Keratinocyte (primary cell): ENCODE measurements around the gene HSD17B2. TPM values are rescaled to one million over a fixed set of nuclear protein-coding genes. Genes with fewer than 3 reads are reported as not detected.

ENCODE experiments used
- DNase-seq: peaks from one replicate; pipeline ENCODE4 v3.0.0-alpha.2; 2011; ENCODE audit warnings: low read depth, missing footprints, low spot score
- FAIRE-seq: peaks from 2 replicates; lab custom pipeline; 2011; peaks lifted over from hg19 to GRCh38; lab: Jason Lieb, UNC
- H2AFZ ChIP-seq: 2 replicates; pipeline ENCODE4 v1.6.0; 2012; ENCODE audit warnings: low read length, control low read depth, inconsistent platforms; ENCODE audit not compliant: control insufficient read depth
- H3K27ac ChIP-seq: 2 replicates; pipeline ENCODE4 v1.5.1; 2011; ENCODE audit warnings: low read length; ENCODE audit not compliant: control insufficient read depth, insufficient read depth
- H3K27me3 ChIP-seq: 3 replicates; pipeline ENCODE4 v1.6.0; 2011; ENCODE audit warnings: low read length; ENCODE audit not compliant: control insufficient read depth, insufficient read depth; ENCODE audit errors: extremely low read depth
- H3K36me3 ChIP-seq, 2 experiments: 2 replicates in 1 of 2; 3 replicates in 1 of 2; pipeline ENCODE4 v1.5.1; 2011; ENCODE audit warnings: low read length in 2 of 2, mild to moderate bottlenecking in 1 of 2; ENCODE audit not compliant: control insufficient read depth in 2 of 2, insufficient read depth in 2 of 2; ENCODE audit errors: extremely low read depth in 1 of 2
- H3K4me1 ChIP-seq: 3 replicates; pipeline ENCODE4 v1.5.1; 2011; ENCODE audit warnings: low read length; ENCODE audit not compliant: control insufficient read depth, insufficient read depth; ENCODE audit errors: extremely low read depth
- H3K4me2 ChIP-seq: 3 replicates; pipeline ENCODE4 v1.6.0; 2011; ENCODE audit warnings: low read depth, low read length; ENCODE audit not compliant: control insufficient read depth, insufficient read depth; ENCODE audit errors: extremely low read depth
- H3K4me3 ChIP-seq, 3 experiments: fragments of 200-600 bp in 1 of 3; sonication (generic) in 1 of 3; 2 replicates in 2 of 3; 3 replicates in 1 of 3; pipeline ENCODE4 v1.5.1; 2011 to 2016; ENCODE audit warnings: low read length in 3 of 3, mild to moderate bottlenecking in 3 of 3, control low read depth in 2 of 3, inconsistent platforms in 1 of 3, low read depth in 1 of 3, mixed read lengths in 1 of 3, mixed run types in 1 of 3, moderate library complexity in 1 of 3; ENCODE audit not compliant: control insufficient read depth in 2 of 3, insufficient read depth in 2 of 3; ENCODE audit errors: extremely low read depth in 1 of 3
- H3K79me2 ChIP-seq: 2 replicates; pipeline ENCODE4 v1.6.0; 2012; ENCODE audit warnings: low read length; ENCODE audit not compliant: control insufficient read depth, insufficient read depth
- H3K9ac ChIP-seq: 3 replicates; pipeline ENCODE4 v1.6.0; 2011; ENCODE audit warnings: low read length; ENCODE audit not compliant: control insufficient read depth, insufficient read depth; ENCODE audit errors: extremely low read depth
- H3K9me1 ChIP-seq: 3 replicates; pipeline ENCODE4 v1.6.0; 2011; ENCODE audit warnings: low read length; ENCODE audit not compliant: control insufficient read depth, insufficient read depth; ENCODE audit errors: extremely low read depth
- H3K9me3 ChIP-seq: 2 replicates; pipeline ENCODE4 v1.5.1; 2012; ENCODE audit warnings: low read depth, low read length; ENCODE audit not compliant: control insufficient read depth
- H4K20me1 ChIP-seq: 3 replicates; pipeline ENCODE4 v1.6.0; 2011; ENCODE audit warnings: low read length; ENCODE audit not compliant: control insufficient read depth, insufficient read depth; ENCODE audit errors: extremely low read depth
- CTCF ChIP-seq, 3 experiments: IDR thresholded peaks in 1 of 3; conservative IDR thresholded peaks in 1 of 3; optimal IDR thresholded peaks in 1 of 3; 2 replicates in 2 of 3; 3 replicates in 1 of 3; pipeline versions ENCODE3 to v1.5.1; 2011; ENCODE audit warnings: low read length in 3 of 3, mild to moderate bottlenecking in 3 of 3, moderate library complexity in 2 of 3, control low read depth in 1 of 3, inconsistent platforms in 1 of 3; ENCODE audit not compliant: insufficient read depth in 2 of 3; ENCODE audit errors: extremely low read depth in 1 of 3
- EZH2 ChIP-seq: IDR thresholded peaks from one replicate; pipeline ENCODE4 v1.6.1; 2012; ENCODE audit warnings: inconsistent platforms, mild to moderate bottlenecking, low read length, moderate library complexity
- dilution Hi-C: fragments of 300-500 bp; cut with MboI; formaldehyde crosslinking; loops from one replicate; pipeline ENCODE4 v1.7.0; 2020; ENCODE audit warnings: low sequenced_read_pairs; ENCODE audit not compliant: extremely low pct_ligation_motif_present
- polyA plus RNA-seq, 5 experiments: library from polyadenylated mRNA; depleted of rRNA in 3 of 5; stranded (reverse) in 3 of 5; stranded (forward) in 1 of 5; unstranded in 1 of 5; fragments of >200 nt; gene quantifications; 1 replicate in 1 of 5; 2 replicates in 3 of 5; 3 replicates in 1 of 5; pipeline versions ENCODE4 v1.2.1 to v1.2.3, GENCODE V29; 2011 to 2012; ENCODE audit warnings: missing spikeins in 2 of 5, low read depth in 1 of 5, low replicate concordance in 1 of 5

HSD17B2 gene
- polyA plus RNA-seq, 1 donor (not counting 4 experiments of a cell fraction or from before 2014, with no cell fraction given): 3.1 TPM

GRCh38 chr16:82146556-82146955 is 111.5 kb downstream of the HSD17B2 start:
- peaks cover 11 to 24% of the 10 kb centered on the region in 2 experiments for H3K36me3 ChIP-seq
- no peak for DNase-seq
- no peaks in the 10 kb centered on the region for H3K4me1 ChIP-seq
- H3K27ac ChIP-seq: no peak overlapping the region
- no peak overlapping the region for H3K9ac ChIP-seq
- H2AFZ ChIP-seq: no peak overlapping the region
- no peaks in the 10 kb centered on the region for H3K79me2 ChIP-seq
- no peaks in the 10 kb centered on the region for H3K9me3 ChIP-seq
- H4K20me1 ChIP-seq: no peaks in the 10 kb centered on the region
- no peak for TF ChIP-seq EZH2
- no peak for TF ChIP-seq CTCF (optimal IDR thresholded peaks at IDR 0.05 in 1 of 3, IDR thresholded peaks at IDR 0.05 in 1 of 3, conservative IDR thresholded peaks at IDR 0.05 in 1 of 3; ENCODE audit: extremely low read depth in 1 of 3, insufficient read depth in 2 of 3, low read length in 3 of 3)
- H3K9me1 ChIP-seq: no peaks in the 10 kb centered on the region
- H3K4me2 ChIP-seq: no peak overlapping the region
- H3K27me3 ChIP-seq: no peaks in the 10 kb centered on the region
- no peak overlapping the region for H3K4me3 ChIP-seq
- FAIRE-seq: no peak
- dilution Hi-C loops: no loop called here

- no peak for FAIRE-seq
Observed at GRCh38 chr16:82146957-82147356, 111.9 kb downstream of the HSD17B2 start.

More at GRCh38 chr16:82146957-82147356, 111.9 kb downstream of the HSD17B2 start:
- Histone ChIP-seq H3K4me2 (no peak overlapping the region), H3K27me3 (no peaks in the 10 kb centered on the region), H3K9ac (no peak overlapping the region), H3K4me3 (no peak overlapping the region), H2AFZ (no peak overlapping the region), H3K4me1 (no peaks in the 10 kb centered on the region), H3K9me3 (no peaks in the 10 kb centered on the region), H3K79me2 (no peaks in the 10 kb centered on the region), H3K36me3 (peaks cover 11 to 24% of the 10 kb centered on the region in 2 experiments), H4K20me1 (no peaks in the 10 kb centered on the region), H3K9me1 (no peaks in the 10 kb centered on the region), H3K27ac (no peak overlapping the region)
- DNase-seq: no peak
- TF ChIP-seq EZH2 (no peak), CTCF (optimal IDR thresholded peaks at IDR 0.05 in 1 of 3, IDR thresholded peaks at IDR 0.05 in 1 of 3, conservative IDR thresholded peaks at IDR 0.05 in 1 of 3; ENCODE audit: extremely low read depth in 1 of 3, insufficient read depth in 2 of 3, low read length in 3 of 3) (no peak)
- dilution Hi-C loops: no loop called here
